ENCODE data around the gene PSMD9. TPM values are rescaled to one million over a fixed set of nuclear protein-coding genes. Genes with fewer than 3 reads are reported as not detected.
A peak's percentile ranks its signal among the peaks of the same experiment; 100 is the strongest.

Gene PSMD9
- polyA plus RNA-seq, 1 donor (not counting 4 experiments of a cell fraction or from before 2014, with no cell fraction given), result 84.8 TPM

DNA sequence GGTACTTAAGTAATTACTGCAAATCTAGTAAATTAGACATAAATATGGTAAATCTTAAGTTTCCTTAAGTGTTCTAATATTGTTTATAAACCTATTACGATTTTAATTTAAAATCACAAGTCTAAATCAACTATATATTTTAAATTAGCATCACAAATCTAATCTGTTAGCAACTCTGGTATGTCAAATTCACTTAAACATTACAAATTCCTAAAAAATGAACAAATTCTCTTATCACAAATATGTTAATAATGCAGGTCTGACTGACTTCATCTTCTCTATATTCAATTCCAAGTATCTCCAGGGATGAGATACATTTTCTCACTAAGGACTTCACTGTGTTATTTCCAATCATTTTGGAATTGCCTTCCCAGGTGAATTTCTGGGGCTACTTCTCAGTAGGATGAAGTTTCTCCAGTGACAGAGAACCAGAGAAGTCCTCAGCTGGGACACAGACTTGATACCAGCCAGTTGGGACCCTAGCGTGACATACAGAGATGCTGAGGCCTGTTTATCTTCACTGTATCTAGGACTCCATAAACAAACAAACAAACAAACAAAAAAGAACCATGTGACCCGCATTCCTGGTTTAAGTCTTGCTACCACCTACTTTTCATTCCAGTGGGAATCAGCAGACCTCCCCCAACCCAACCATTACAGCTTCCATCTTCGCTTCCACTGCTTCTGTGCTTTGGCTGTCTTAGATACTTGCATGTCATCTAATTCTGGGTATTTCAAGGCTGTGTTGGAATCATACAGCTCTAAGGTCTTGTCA is 51.6 kb downstream of the PSMD9 start:
- no peak overlapping the region for H2AFZ ChIP-seq (ENCODE audit: control insufficient read depth, low read length)
- TF ChIP-seq CTCF (optimal IDR thresholded peaks at IDR 0.05 in 1 of 3, IDR thresholded peaks at IDR 0.05 in 1 of 3, conservative IDR thresholded peaks at IDR 0.05 in 1 of 3; ENCODE audit: extremely low read depth in 1 of 3, insufficient read depth in 2 of 3, low read length in 3 of 3) (no peak), EZH2 (IDR thresholded peaks at IDR 0.05; ENCODE audit: low read length) (no peak)
- no peaks in the 10 kb centered on the region for H3K9me1 ChIP-seq (ENCODE audit: control insufficient read depth, extremely low read depth, insufficient read depth, low read length)
- peaks cover 11 to 15% of the 10 kb centered on the region in 2 experiments for H3K36me3 ChIP-seq (ENCODE audit: control insufficient read depth in 2 of 2, extremely low read depth in 1 of 2, insufficient read depth in 2 of 2, low read length in 2 of 2)
- DNase-seq (ENCODE audit: low read depth, low spot score), result no peak
- dilution Hi-C loops (cut with MboI; ENCODE audit: extremely low pct_ligation_motif_present, low sequenced_read_pairs), result no loop called here
- no peak for FAIRE-seq
- H4K20me1 ChIP-seq (ENCODE audit: control insufficient read depth, extremely low read depth, insufficient read depth, low read length), result no peaks in the 10 kb centered on the region
- H3K4me2 ChIP-seq (ENCODE audit: control insufficient read depth, extremely low read depth, insufficient read depth, low read depth, low read length), result no peak overlapping the region
- no peaks in the 10 kb centered on the region for H3K9me3 ChIP-seq (ENCODE audit: control insufficient read depth, low read depth, low read length)
- H3K9ac ChIP-seq (ENCODE audit: control insufficient read depth, extremely low read depth, insufficient read depth, low read length), result no peak overlapping the region
- no peak overlapping the region for H3K4me3 ChIP-seq (ENCODE audit: control insufficient read depth in 2 of 3, extremely low read depth in 1 of 3, insufficient read depth in 2 of 3, low read depth in 1 of 3, low read length in 3 of 3)
- peak overlapping the region; percentile 58 for H3K27ac ChIP-seq (ENCODE audit: control insufficient read depth, insufficient read depth, low read length)
- H3K27me3 ChIP-seq (ENCODE audit: control insufficient read depth, extremely low read depth, insufficient read depth, low read length), result no peaks in the 10 kb centered on the region
- H3K4me1 ChIP-seq (ENCODE audit: control insufficient read depth, extremely low read depth, insufficient read depth, low read length), result peaks cover 40% of the 10 kb centered on the region
- H3K79me2 ChIP-seq (ENCODE audit: control insufficient read depth, insufficient read depth, low read length), result no peaks in the 10 kb centered on the region

DNA sequence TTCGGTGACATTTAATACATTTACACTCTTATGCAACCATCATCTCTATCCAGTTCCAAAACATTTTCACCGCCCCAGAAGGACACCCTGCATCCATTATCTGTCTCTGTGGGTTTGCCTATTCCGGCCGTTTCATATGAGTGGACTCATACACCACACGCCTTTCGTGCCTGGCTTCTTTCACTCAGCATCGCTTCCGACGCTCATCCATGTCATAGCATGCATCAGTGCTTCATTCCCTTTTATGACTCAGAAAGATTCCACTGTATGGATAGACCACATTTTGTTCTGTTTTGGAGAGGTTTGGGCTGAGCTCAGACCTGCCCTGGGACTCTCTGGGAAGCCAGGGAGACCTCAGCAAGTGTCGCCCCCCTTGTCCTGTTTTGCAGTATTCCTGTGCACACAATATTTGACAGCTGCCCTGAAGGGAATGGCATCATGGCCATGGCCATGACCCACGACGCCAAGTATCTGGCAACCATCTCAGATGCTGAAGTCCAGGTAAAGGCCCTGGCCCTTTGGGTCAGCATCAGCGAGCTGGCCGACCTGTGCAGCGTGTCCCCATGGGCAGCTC is 53.6 kb downstream of the PSMD9 start:
- no peak for DNase-seq (ENCODE audit: low read depth, low spot score)

More for the DNA sequence above, 53.6 kb downstream of the PSMD9 start:
- Histone ChIP-seq H3K79me2 (ENCODE audit: control insufficient read depth, insufficient read depth, low read length) (no peaks in the 10 kb centered on the region), H3K4me3 (ENCODE audit: control insufficient read depth in 2 of 3, extremely low read depth in 1 of 3, insufficient read depth in 2 of 3, low read depth in 1 of 3, low read length in 3 of 3) (peak overlapping the region in 1 of 3 experiments; percentile 18), H3K27ac (ENCODE audit: control insufficient read depth, insufficient read depth, low read length) (peak overlapping the region; percentile 99), H3K4me2 (ENCODE audit: control insufficient read depth, extremely low read depth, insufficient read depth, low read depth, low read length) (peak overlapping the region; percentile 70), H3K9me1 (ENCODE audit: control insufficient read depth, extremely low read depth, insufficient read depth, low read length) (no peaks in the 10 kb centered on the region), H3K36me3 (ENCODE audit: control insufficient read depth in 2 of 2, extremely low read depth in 1 of 2, insufficient read depth in 2 of 2, low read length in 2 of 2) (peaks cover 2 to 14% of the 10 kb centered on the region in 2 experiments), H3K4me1 (ENCODE audit: control insufficient read depth, extremely low read depth, insufficient read depth, low read length) (peaks cover 40% of the 10 kb centered on the region), H3K9ac (ENCODE audit: control insufficient read depth, extremely low read depth, insufficient read depth, low read length) (peak overlapping the region; percentile 76), H2AFZ (ENCODE audit: control insufficient read depth, low read length) (no peak overlapping the region), H3K27me3 (ENCODE audit: control insufficient read depth, extremely low read depth, insufficient read depth, low read length) (no peaks in the 10 kb centered on the region), H4K20me1 (ENCODE audit: control insufficient read depth, extremely low read depth, insufficient read depth, low read length) (no peaks in the 10 kb centered on the region), H3K9me3 (ENCODE audit: control insufficient read depth, low read depth, low read length) (no peaks in the 10 kb centered on the region)
- dilution Hi-C loops (cut with MboI; ENCODE audit: extremely low pct_ligation_motif_present, low sequenced_read_pairs), result no loop called here
- no peak for TF ChIP-seq EZH2 (IDR thresholded peaks at IDR 0.05; ENCODE audit: low read length)
- TF ChIP-seq CTCF (optimal IDR thresholded peaks at IDR 0.05 in 1 of 3, IDR thresholded peaks at IDR 0.05 in 1 of 3, conservative IDR thresholded peaks at IDR 0.05 in 1 of 3; ENCODE audit: extremely low read depth in 1 of 3, insufficient read depth in 2 of 3, low read length in 3 of 3), result peak in 1 of 3 experiments; percentile 19
- peak; percentile 99 for FAIRE-seq
